CD4-positive, alpha-beta T cell (primary cell): ENCODE data around the gene CCSER1. TPM values are rescaled to one million over a fixed set of nuclear protein-coding genes. Genes with fewer than 3 reads are reported as not detected.

Experiments used
- ATAC-seq: fragments of 200-7000 bp; cut with Tn5 transposase; one replicate; pipeline ENCODE4 v1.10.0; 2022; ENCODE audit warnings: mild to moderate bottlenecking; ENCODE audit not compliant: poor library complexity
- CTCF ChIA-PET: fragments of 350-600 bp; sonication (Branson Sonifier 250); formaldehyde crosslinking; loops from one replicate; lab custom pipeline; 2021; ENCODE audit warnings: antibody characterized with exemption, inconsistent platforms; lab: Charles Lee
- POLR2A ChIA-PET: fragments of 350-600 bp; sonication (Branson Sonifier 250); formaldehyde crosslinking; loops from one replicate; lab custom pipeline; 2021; ENCODE audit warnings: antibody characterized with exemption, inconsistent platforms; lab: Charles Lee
- DNase-seq, 14 experiments: peaks; one replicate each; pipeline ENCODE4 v3.0.0-alpha.2; 2013 to 2020; ENCODE audit warnings: mixed read lengths in 2 of 14
- H3K27ac ChIP-seq, 2 donors: one replicate each; pipeline versions ENCODE4 v1.5.1 to v1.7.0; 2013; ENCODE audit warnings: low read length in 2 of 2, low read depth in 1 of 2, mild to moderate bottlenecking in 1 of 2
- H3K27me3 ChIP-seq, 2 experiments: 1 replicate in 1 of 2; 2 replicates in 1 of 2; pipeline versions ENCODE4 v1.6.1 to v1.7.0; 2013; ENCODE audit warnings: low read length in 2 of 2, control low read depth in 1 of 2, mild to moderate bottlenecking in 1 of 2, moderate library complexity in 1 of 2; ENCODE audit not compliant: insufficient read depth in 2 of 2, control insufficient read depth in 1 of 2
- H3K36me3 ChIP-seq: one replicate; pipeline ENCODE4 v1.6.1; 2013; ENCODE audit warnings: low read length, control low read depth; ENCODE audit not compliant: insufficient read depth
- H3K4me1 ChIP-seq: one replicate; pipeline ENCODE4 v1.6.1; 2013; ENCODE audit warnings: low read length, control low read depth; ENCODE audit not compliant: insufficient read depth
- H3K4me3 ChIP-seq: one replicate; pipeline ENCODE4 v1.5.1; 2013; ENCODE audit warnings: mild to moderate bottlenecking, low read length, moderate library complexity
- H3K9me3 ChIP-seq, 2 experiments: 1 replicate in 1 of 2; 2 replicates in 1 of 2; pipeline versions ENCODE4 v1.6.1 to v1.7.0; 2013; ENCODE audit warnings: low read length in 2 of 2, mild to moderate bottlenecking in 2 of 2, control low read depth in 1 of 2, moderate library complexity in 1 of 2; ENCODE audit not compliant: control insufficient read depth in 1 of 2, insufficient read depth in 1 of 2
- H3K27ac Mint-ChIP-seq: one replicate; pipeline ENCODE4 v1.8.0; 2020; ENCODE audit warnings: mixed read lengths
- H3K27me3 Mint-ChIP-seq: one replicate; pipeline ENCODE4 v1.8.0; 2021; ENCODE audit warnings: mixed read lengths
- H3K36me3 Mint-ChIP-seq: one replicate; pipeline ENCODE4 v1.8.0; 2021; ENCODE audit warnings: low read depth, mixed read lengths
- H3K4me1 Mint-ChIP-seq: one replicate; pipeline ENCODE4 v1.8.0; 2021; ENCODE audit warnings: low read depth, mixed read lengths
- H3K4me3 Mint-ChIP-seq: one replicate; pipeline ENCODE4 v1.8.0; 2020; ENCODE audit warnings: mild to moderate bottlenecking, mixed read lengths
- H3K9me3 Mint-ChIP-seq: one replicate; pipeline ENCODE4 v1.8.0; 2020; ENCODE audit warnings: mixed read lengths
- intact Hi-C, 2 experiments: fragments of 100-400 bp; cut with DNase I in 1 of 2; cut with micrococcal nuclease in 1 of 2; formaldehyde crosslinking; loops; one replicate each; pipeline versions ENCODE4 v1.15.1 to v1.9.0; 2023 to 2025; cut with DNase I, micrococcal nuclease
- total RNA-seq, 174 experiments: library from RNA in 2 of 174; stranded (reverse) in 2 of 174; gene quantifications; one replicate each; pipeline ENCODE4 v1.2.3 and lab custom pipeline; 2021 to 2026
- TF ChIP-seq, protein P1 (sequence below): fragments of 200-600 bp; IDR thresholded peaks from one replicate; pipeline ENCODE4 v1.8.0; 2022; ENCODE audit warnings: antibody characterized with exemption, mild to moderate bottlenecking

Gene CCSER1
- total RNA-seq, 2 experiments from 2014 or later, result 0.36 to 0.71 TPM

GRCh38 chr4:90328558-90328957 is 201.4 kb downstream of the CCSER1 start:
- intact Hi-C loops, result no loop called here
- Mint-ChIP-seq H3K4me1 (no peaks in the 10 kb centered on the region), H3K27me3 (no peaks in the 10 kb centered on the region), H3K36me3 (no peaks in the 10 kb centered on the region), H3K4me3 (no peak overlapping the region), H3K9me3 (no peaks in the 10 kb centered on the region), H3K27ac (no peak overlapping the region)
- Histone ChIP-seq H3K27me3 (no peaks in the 10 kb centered on the region), H3K9me3 (no peaks in the 10 kb centered on the region), H3K36me3 (no peaks in the 10 kb centered on the region), H3K4me1 (no peaks in the 10 kb centered on the region), H3K4me3 (no peak overlapping the region), H3K27ac (no peak overlapping the region)
- CTCF ChIA-PET, result no interaction called here
- POLR2A ChIA-PET, result no interaction called here
- TF ChIP-seq, protein P1, sequence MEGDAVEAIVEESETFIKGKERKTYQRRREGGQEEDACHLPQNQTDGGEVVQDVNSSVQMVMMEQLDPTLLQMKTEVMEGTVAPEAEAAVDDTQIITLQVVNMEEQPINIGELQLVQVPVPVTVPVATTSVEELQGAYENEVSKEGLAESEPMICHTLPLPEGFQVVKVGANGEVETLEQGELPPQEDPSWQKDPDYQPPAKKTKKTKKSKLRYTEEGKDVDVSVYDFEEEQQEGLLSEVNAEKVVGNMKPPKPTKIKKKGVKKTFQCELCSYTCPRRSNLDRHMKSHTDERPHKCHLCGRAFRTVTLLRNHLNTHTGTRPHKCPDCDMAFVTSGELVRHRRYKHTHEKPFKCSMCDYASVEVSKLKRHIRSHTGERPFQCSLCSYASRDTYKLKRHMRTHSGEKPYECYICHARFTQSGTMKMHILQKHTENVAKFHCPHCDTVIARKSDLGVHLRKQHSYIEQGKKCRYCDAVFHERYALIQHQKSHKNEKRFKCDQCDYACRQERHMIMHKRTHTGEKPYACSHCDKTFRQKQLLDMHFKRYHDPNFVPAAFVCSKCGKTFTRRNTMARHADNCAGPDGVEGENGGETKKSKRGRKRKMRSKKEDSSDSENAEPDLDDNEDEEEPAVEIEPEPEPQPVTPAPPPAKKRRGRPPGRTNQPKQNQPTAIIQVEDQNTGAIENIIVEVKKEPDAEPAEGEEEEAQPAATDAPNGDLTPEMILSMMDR, result no peak
- DNase-seq (no peak), ATAC-seq (no peak)

DNA sequence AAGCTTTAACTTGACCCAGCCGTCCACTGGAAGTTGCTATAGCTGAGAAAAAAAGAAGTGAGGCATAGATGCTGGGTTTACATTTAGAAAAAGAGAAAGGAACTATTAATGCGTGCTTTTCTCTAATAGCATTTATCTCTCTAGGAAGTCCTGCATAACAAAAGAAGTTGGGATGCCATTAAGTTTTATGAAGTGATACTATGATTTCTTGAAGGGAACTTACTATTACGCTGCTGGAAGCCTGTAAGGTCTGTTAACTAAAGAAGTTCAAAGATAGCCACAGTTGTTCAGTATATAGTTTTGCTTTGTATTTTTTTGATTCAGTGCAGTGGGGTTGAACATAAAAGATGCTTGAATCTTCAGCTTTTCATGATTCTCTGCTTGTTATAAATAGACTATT is 203.4 kb downstream of the CCSER1 start:
- no peaks in the 10 kb centered on the region for H3K27me3 ChIP-seq
- no peaks in the 10 kb centered on the region for H3K4me1 ChIP-seq
- H3K27me3 Mint-ChIP-seq, result no peaks in the 10 kb centered on the region
- no peaks in the 10 kb centered on the region for H3K9me3 Mint-ChIP-seq
- H3K36me3 ChIP-seq, result no peaks in the 10 kb centered on the region
- H3K4me3 Mint-ChIP-seq, result no peak overlapping the region
- CTCF ChIA-PET, result no interaction called here
- no peak overlapping the region for H3K27ac Mint-ChIP-seq
- H3K27ac ChIP-seq, result no peak overlapping the region
- H3K36me3 Mint-ChIP-seq, result no peaks in the 10 kb centered on the region
- no peaks in the 10 kb centered on the region for H3K4me1 Mint-ChIP-seq
- no peaks in the 10 kb centered on the region for H3K9me3 ChIP-seq
- no peak for ATAC-seq
- POLR2A ChIA-PET, result no interaction called here
- intact Hi-C loops, result no loop called here
- no peak for DNase-seq
- H3K4me3 ChIP-seq, result no peak overlapping the region
- TF ChIP-seq, protein P1, result no peak

DNA sequence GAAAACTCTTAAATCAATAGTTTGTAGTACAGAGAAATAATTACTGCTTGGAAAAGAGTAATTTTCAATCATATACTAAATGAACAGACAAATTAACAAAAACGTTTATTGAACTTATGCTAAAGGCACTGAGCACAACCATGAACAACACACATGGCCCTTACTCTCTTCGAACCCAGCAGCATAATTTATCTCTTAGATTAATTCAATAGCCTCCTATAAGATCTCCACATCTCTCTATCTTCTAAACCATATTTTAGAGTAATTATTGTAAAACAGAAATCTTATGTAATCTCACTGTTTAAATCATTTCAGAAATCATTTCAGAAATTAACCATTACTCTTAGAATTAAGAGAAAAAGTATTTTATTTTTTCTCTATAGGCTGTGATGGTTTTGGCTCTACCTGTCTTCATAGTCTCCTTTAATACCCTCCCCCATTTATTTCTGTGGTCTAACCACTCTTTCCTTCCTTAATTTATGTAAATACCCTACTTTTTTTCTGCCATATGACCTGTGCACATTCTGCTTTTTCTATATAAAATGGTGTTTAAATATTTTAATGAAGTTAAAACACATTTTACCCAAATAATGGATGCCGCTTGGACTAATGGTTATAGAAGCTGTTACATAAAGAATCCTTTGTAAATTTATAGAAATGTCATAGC is 218.5 kb downstream of the CCSER1 start:
- intact Hi-C loops, result no loop called here
- Histone ChIP-seq H3K4me3 (no peak overlapping the region), H3K27me3 (no peaks in the 10 kb centered on the region), H3K27ac (no peak overlapping the region), H3K36me3 (no peaks in the 10 kb centered on the region), H3K9me3 (no peaks in the 10 kb centered on the region), H3K4me1 (no peaks in the 10 kb centered on the region)
- ChIA-PET CTCF (no interaction called here), POLR2A (no interaction called here)
- no peak overlapping the region for H3K4me3 Mint-ChIP-seq
- no peak overlapping the region for H3K27ac Mint-ChIP-seq
- H3K36me3 Mint-ChIP-seq, result no peaks in the 10 kb centered on the region
- no peaks in the 10 kb centered on the region for H3K4me1 Mint-ChIP-seq
- TF ChIP-seq, protein P1, result no peak
- ATAC-seq (no peak), DNase-seq (no peak)
- no peaks in the 10 kb centered on the region for H3K9me3 Mint-ChIP-seq
- H3K27me3 Mint-ChIP-seq, result no peaks in the 10 kb centered on the region
